ENCODE measurements around the gene CHGA.

The CHGA gene

GRCh38 chr14:92944976-92945375, 22.0 kb downstream of the CHGA start:
- no peak for DNase-seq (ENCODE audit: low spot score)

GRCh38 chr14:92945544-92945943, 22.6 kb downstream of the CHGA start:
- DNase-seq (ENCODE audit: low spot score) = no peak

- DNase-seq (ENCODE audit: low spot score) = no peak
Observed at GRCh38 chr14:92945959-92946846, 23.3 kb downstream of the CHGA start.

GRCh38 chr14:92946847-92947545, 24.0 kb downstream of the CHGA start:
- DNase-seq (ENCODE audit: low spot score) = no peak

- DNase-seq (ENCODE audit: low spot score) = no peak
Observed at GRCh38 chr14:92948647-92949046, 25.7 kb downstream of the CHGA start.

GRCh38 chr14:92949496-92950192, 26.7 kb downstream of the CHGA start:
- DNase-seq (ENCODE audit: low spot score) = no peak

GRCh38 chr14:92950193-92950540, 27.2 kb downstream of the CHGA start:
- DNase-seq (ENCODE audit: low spot score) = no peak

- DNase-seq (ENCODE audit: low spot score) = no peak
Observed at GRCh38 chr14:92950773-92951172, 27.8 kb downstream of the CHGA start.

GRCh38 chr14:92951261-92951660, 28.3 kb downstream of the CHGA start:
- DNase-seq (ENCODE audit: low spot score) = no peak

- peak; percentile 89 for DNase-seq (ENCODE audit: low spot score)
Observed at GRCh38 chr14:92951912-92952471, 29.0 kb downstream of the CHGA start.

- DNase-seq (ENCODE audit: low spot score) = no peak
Observed at GRCh38 chr14:92952481-92953298, 29.7 kb downstream of the CHGA start.

GRCh38 chr14:92953526-92953925, 30.6 kb downstream of the CHGA start:
- no peak for DNase-seq (ENCODE audit: low spot score)

- DNase-seq (ENCODE audit: low spot score) = no peak
Observed at GRCh38 chr14:92954933-92955332, 32.0 kb downstream of the CHGA start.

GRCh38 chr14:92955381-92955780, 32.4 kb downstream of the CHGA start:
- no peak for DNase-seq (ENCODE audit: low spot score)

- no peak for DNase-seq (ENCODE audit: low spot score)
Observed at GRCh38 chr14:92956961-92957360, 34.0 kb downstream of the CHGA start.

GRCh38 chr14:92958373-92959188, 35.6 kb downstream of the CHGA start:
- no peak for DNase-seq (ENCODE audit: low spot score)

GRCh38 chr14:92959189-92959531, 36.2 kb downstream of the CHGA start:
- DNase-seq (ENCODE audit: low spot score) = no peak

- no peak for DNase-seq (ENCODE audit: low spot score)
Observed at GRCh38 chr14:92959761-92960680, 37.1 kb downstream of the CHGA start.

GRCh38 chr14:92960706-92961566, 38.0 kb downstream of the CHGA start:
- DNase-seq (ENCODE audit: low spot score) = peak; percentile 76

All from AG08395 (cell line).